GM12875 (cell line): ENCODE data around the gene CR1L.
"Not testable (repeated sequence)": the region's sequence is repeated elsewhere in the genome, so short reads cannot be mapped to it uniquely, and the experiment has no call there.

Experiments
- H3K4me3 ChIP-seq: one replicate; pipeline ENCODE4 v1.5.1; 2011; ENCODE audit warnings: low read depth, low read length, control low read depth
- CTCF ChIP-seq: IDR thresholded peaks from 2 replicates; pipeline ENCODE4 v1.5.1; 2011; ENCODE audit warnings: low read depth, mild to moderate bottlenecking, control low read depth, inconsistent platforms, low read length, moderate library complexity, borderline replicate concordance; ENCODE audit not compliant: insufficient read depth

The CR1L gene

DNA sequence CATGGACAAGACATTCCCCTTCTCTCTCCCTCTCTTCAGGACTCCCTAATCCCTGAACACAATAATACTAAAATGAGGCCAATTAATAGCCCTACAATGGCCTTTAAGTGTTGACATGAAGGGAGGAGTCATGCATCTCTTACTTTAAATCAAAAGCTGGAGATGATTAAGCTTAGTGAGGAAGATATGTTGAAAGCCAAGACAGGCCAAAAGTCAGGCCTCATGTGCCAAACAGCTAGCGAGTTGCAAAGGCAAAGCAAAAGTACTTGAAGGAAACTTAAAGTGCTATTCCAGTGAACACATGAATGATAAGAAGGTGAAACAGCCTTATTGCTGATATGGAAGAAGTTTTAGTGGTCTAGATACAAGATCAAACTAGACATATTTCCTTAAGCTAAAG lies 57.4 kb downstream of the CR1L start:
- no peak for TF ChIP-seq CTCF
- H3K4me3 ChIP-seq, result no peak overlapping the region

DNA sequence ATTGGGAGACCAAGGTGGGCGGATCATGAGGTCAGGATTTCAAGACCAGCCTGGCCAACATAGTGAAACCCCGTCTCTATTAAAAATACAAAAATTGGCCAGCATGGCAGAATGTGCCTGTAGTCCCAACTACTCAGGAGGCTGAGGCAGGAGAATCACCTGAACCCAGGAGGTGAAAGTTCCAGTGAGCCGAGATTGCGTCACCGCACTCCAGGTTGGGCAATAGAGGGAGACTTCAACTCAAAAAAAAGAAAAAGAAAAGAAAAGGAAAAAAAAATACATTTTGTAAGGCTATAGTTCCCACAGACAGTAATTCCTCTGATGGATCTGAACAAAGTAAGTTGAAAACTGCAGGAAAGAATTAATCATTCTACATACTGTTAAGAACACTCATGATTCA lies 58.8 kb downstream of the CR1L start:
- TF ChIP-seq CTCF, result no peak
- H3K4me3 ChIP-seq, result no peak overlapping the region

GRCh38 chr1:207708004-207708403 lies 63.1 kb downstream of the CR1L start:
- H3K4me3 ChIP-seq, result not testable (repeated sequence)

GRCh38 chr1:207711285-207711684 lies 66.4 kb downstream of the CR1L start:
- TF ChIP-seq CTCF, result no peak

DNA sequence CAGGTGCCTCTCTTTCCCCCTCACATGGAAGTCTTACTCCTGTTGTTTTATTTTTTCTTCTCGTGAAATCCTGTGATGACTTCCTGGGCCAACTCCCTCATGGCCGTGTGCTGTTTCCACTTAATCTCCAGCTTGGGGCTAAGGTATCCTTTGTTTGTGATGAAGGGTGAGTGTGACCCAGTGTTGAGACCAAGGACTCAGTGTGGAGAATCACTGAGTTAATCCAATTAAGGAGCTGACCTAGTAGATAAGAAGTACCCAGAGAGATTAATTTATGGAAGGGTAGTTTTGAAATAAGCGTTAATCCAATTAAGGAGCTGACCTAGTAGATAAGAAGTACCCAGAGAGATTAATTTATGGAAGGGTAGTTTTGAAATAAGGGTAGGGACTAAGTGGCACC lies 67.8 kb downstream of the CR1L start:
- H3K4me3 ChIP-seq, result not testable (repeated sequence)

More at GRCh38 chr1:207711285-207711684, 66.4 kb downstream of the CR1L start:
- no peak overlapping the region for H3K4me3 ChIP-seq

- H3K4me3 ChIP-seq, result no peak overlapping the region
- TF ChIP-seq CTCF, result no peak
Observed at GRCh38 chr1:207713529-207713928, 68.6 kb downstream of the CR1L start.

GRCh38 chr1:207719234-207719633 lies 74.3 kb downstream of the CR1L start:
- TF ChIP-seq CTCF, result no peak
- no peak overlapping the region for H3K4me3 ChIP-seq

GRCh38 chr1:207728200-207728858 lies 83.4 kb downstream of the CR1L start:
- H3K4me3 ChIP-seq, result not testable (repeated sequence)

GRCh38 chr1:207737503-207738157 lies 92.7 kb downstream of the CR1L start:
- H3K4me3 ChIP-seq, result not testable (repeated sequence)

DNA sequence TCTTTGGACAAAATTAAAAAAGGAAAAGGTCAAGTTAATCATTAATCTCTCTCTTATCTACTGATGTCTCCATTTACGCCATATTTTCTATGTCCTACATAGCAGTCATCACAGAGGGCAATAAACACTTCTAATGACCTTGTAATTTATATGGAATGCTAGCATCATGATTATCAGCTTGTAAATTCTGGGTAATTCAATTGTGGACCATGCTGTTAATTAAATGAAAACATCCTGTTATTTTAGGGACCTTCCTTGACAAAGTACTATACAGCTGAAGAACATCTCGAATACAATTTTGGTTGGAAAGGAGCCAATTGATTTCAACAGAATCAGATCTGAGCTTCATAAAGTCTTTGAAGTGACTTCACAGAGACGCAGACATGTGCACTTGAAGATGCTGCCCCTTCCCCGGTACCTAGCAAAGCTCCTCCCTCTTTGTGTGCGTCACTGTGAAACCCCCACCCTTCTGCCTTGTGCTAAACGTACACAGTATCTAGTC lies 93.3 kb downstream of the CR1L start:
- not testable (repeated sequence) for H3K4me3 ChIP-seq
